Testis (tissue), 3 donors: ENCODE results near the gene NKD1. TPM values are rescaled to one million over a fixed set of nuclear protein-coding genes. Genes with fewer than 3 reads are reported as not detected.
A peak's percentile ranks its signal among the peaks of the same experiment; 100 is the strongest.

Experiments used
- DNase-seq: peaks from one replicate; pipeline ENCODE4 v3.0.0-alpha.2; 2019
- H3K27ac ChIP-seq, 2 donors: fragments of 200-600 bp; sonication (generic); one replicate each; pipeline ENCODE4 v1.5.1; 2019
- H3K27me3 ChIP-seq: fragments of 200-600 bp; sonication (generic); one replicate; pipeline ENCODE4 v1.5.1; 2019
- H3K36me3 ChIP-seq: fragments of 200-600 bp; sonication (generic); one replicate; pipeline ENCODE4 v1.5.1; 2017; ENCODE audit warnings: low read depth; ENCODE audit errors: missing control alignments
- H3K4me1 ChIP-seq: fragments of 200-600 bp; sonication (generic); one replicate; pipeline ENCODE4 v1.5.1; 2019
- H3K4me3 ChIP-seq, 2 donors: fragments of 200-600 bp; sonication (generic); one replicate each; pipeline ENCODE4 v1.5.1; 2017 to 2019
- H3K9me3 ChIP-seq: fragments of 200-600 bp; sonication (generic); one replicate; pipeline ENCODE4 v1.5.1; 2017
- POLR2A ChIP-seq: fragments of 450-650 bp; IDR thresholded peaks from one replicate; pipeline ENCODE4 v1.6.1; 2017; ENCODE audit warnings: antibody characterized with exemption, mild to moderate bottlenecking, moderate library complexity
- WGBS, 2 donors: methylation state at CpG; one replicate each; pipeline ENCODE4 v1.1.5; 2018; 5-methylcytosine and 5-hydroxymethylcytosine counted together
- intact Hi-C: fragments of 100-400 bp; cut with DNase I; formaldehyde crosslinking; loops from one replicate; pipeline ENCODE4 v1.15.1; 2023; ENCODE audit warnings: low total_unique reads
- polyA plus RNA-seq: library from polyadenylated mRNA; stranded (reverse); fragments of 350-450 nt; fragmentation: Illumina TruSeq; extraction: RNeasy Lipid Tissue Mini Kit (QIAGEN cat#74804); gene quantifications from one replicate; pipeline ENCODE4 v1.2.3, GENCODE V29; 2014; ENCODE audit warnings: low read depth, low replicate concordance; ENCODE audit not compliant: insufficient read depth
- total RNA-seq, 2 donors: library from RNA; depleted of rRNA; stranded (reverse); fragments of >200 nt; gene quantifications; one replicate each; pipeline ENCODE4 v1.2.3, GENCODE V29; 2016
- TF ChIP-seq, protein P1 (sequence below), 3 experiments: fragments of 450-650 bp in 2 of 3; fragments of 200-600 bp in 1 of 3; sonication (generic) in 1 of 3; IDR thresholded peaks; one replicate each; pipeline ENCODE4 v1.5.1; 2016 to 2019; ENCODE audit warnings: antibody characterized with exemption in 3 of 3, mild to moderate bottlenecking in 2 of 3, moderate library complexity in 1 of 3

The NKD1 gene
- total and polyA plus RNA-seq, 3 donors from 2014 or later, result 5.9 to 14.4 (median 8.4) TPM

DNA sequence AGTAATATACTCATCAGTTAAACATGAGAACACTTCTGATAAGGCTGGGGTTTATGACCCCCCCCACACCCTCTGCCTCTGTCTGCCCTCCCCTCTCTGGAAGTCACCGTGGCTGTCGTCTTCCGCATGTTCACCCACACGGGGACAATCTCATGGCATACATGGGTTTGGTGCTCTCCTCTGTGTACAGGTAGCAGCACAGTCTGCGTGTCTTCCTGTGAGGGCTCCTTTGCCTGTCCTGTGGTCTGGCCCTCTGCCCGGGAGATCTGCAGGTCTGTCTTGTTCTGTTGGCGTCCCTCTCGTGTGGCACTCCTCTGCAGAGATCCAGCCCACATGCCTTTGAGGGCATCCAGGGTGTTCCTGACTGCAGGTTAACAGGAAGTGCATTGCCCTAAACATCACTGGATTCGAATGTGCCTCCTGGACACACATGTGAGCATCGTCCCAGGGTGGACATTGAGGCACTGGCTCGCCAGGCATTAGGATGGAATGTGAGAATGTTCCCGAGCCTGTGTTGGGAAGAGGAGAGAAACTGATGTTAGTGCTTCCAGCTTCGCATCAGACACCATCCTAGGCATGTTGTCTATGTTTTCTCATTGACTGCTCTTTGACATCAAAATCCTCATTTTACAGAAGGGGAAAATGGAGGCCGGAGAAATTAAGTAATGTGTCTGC lies 54.5 kb downstream of the NKD1 start:
- Histone ChIP-seq H3K27ac (peak overlapping the region; percentile 69 to 76), H3K4me1 (peaks cover 39% of the 10 kb centered on the region), H3K27me3 (no peaks in the 10 kb centered on the region), H3K36me3 (no peaks in the 10 kb centered on the region), H3K4me3 (no peak overlapping the region), H3K9me3 (no peaks in the 10 kb centered on the region)
- DNase-seq, result no peak
- WGBS, 2 donors, result 58 to 64% methylated on average over 11 to 14 of the region's 14 CpGs
- intact Hi-C loops, result no loop called here
- TF ChIP-seq POLR2A, result no peak
- TF ChIP-seq, protein P1, sequence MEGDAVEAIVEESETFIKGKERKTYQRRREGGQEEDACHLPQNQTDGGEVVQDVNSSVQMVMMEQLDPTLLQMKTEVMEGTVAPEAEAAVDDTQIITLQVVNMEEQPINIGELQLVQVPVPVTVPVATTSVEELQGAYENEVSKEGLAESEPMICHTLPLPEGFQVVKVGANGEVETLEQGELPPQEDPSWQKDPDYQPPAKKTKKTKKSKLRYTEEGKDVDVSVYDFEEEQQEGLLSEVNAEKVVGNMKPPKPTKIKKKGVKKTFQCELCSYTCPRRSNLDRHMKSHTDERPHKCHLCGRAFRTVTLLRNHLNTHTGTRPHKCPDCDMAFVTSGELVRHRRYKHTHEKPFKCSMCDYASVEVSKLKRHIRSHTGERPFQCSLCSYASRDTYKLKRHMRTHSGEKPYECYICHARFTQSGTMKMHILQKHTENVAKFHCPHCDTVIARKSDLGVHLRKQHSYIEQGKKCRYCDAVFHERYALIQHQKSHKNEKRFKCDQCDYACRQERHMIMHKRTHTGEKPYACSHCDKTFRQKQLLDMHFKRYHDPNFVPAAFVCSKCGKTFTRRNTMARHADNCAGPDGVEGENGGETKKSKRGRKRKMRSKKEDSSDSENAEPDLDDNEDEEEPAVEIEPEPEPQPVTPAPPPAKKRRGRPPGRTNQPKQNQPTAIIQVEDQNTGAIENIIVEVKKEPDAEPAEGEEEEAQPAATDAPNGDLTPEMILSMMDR (IDR thresholded peaks at IDR 0.05), result no peak

DNA sequence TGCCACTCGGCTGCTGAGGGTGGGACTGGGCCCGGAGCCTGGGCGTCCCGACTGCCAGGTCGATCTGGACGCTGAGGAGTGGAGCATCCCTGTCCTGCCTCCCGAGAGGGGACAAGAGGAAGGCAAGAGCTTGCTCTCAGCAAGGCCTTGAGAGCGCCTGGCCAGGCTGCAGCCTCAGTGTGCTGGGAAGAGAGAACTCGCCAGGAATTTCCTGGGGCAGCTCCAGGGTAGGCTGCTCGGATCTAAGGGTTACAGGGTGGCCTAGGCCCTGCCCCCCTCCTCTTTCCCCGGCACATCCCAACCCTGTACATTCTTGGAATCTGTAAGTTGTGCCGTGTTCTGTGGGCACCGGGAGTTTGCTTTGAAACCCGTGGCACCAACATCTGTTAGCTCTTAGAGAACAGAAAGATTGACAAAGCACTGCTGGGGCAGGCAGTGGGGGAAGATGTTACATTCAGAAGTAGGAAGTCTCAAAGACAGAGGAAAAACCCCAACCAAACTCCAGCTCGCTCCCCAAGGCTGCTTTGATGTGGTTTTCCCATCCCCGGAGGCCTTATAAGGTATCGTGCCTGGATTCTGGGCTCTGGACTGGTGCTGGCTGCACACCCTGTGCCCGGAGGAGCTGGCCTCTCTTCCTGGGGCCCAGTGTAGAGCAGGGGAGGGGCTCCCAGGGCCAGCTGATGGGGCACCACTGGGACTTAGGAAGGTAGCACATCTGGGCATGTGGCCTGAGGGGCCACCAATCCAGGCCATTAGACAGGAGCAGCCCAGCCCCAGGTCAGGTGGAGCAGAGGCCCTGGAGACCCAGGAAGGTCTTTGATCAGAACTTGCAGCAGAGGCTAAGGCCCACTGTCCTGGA lies 55.2 kb downstream of the NKD1 start:
- DNase-seq, result peak; percentile 43
- Histone ChIP-seq H3K27me3 (no peaks in the 10 kb centered on the region), H3K4me1 (peaks cover 39% of the 10 kb centered on the region), H3K27ac (peak overlapping the region; percentile 69 to 76), H3K36me3 (no peaks in the 10 kb centered on the region), H3K4me3 (no peak overlapping the region), H3K9me3 (no peaks in the 10 kb centered on the region)
- intact Hi-C loops, result no loop called here
- TF ChIP-seq, protein P1 (IDR thresholded peaks at IDR 0.05), result no peak
- TF ChIP-seq POLR2A, result no peak
- WGBS, 2 donors, result 41 to 43% methylated on average over 18 of the region's 18 CpGs

DNA sequence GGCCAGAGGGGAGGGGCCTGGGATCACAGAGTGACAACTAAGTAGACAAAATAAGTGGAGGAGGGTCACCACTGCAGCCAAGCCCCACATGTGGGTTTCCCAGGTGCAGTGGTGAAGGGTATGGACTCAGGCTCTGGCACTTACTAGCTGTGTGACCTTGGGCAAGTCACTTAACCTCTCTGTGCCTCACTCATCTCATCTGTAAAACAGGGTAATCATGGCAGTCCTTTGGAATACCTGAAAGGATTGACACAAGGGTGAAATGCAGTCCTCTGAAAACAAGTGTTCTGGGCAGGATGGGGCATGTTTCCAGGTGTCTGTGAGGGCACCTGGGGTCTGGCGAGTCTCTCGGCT lies 55.8 kb downstream of the NKD1 start:
- no peaks in the 10 kb centered on the region for H3K27me3 ChIP-seq
- H3K27ac ChIP-seq, result peak overlapping the region in 1 of 2 donors; percentile 76
- H3K4me3 ChIP-seq, result no peak overlapping the region
- DNase-seq, result no peak
- intact Hi-C loops, result no loop called here
- no peaks in the 10 kb centered on the region for H3K36me3 ChIP-seq
- no peaks in the 10 kb centered on the region for H3K9me3 ChIP-seq
- TF ChIP-seq POLR2A, result no peak
- TF ChIP-seq, protein P1 (IDR thresholded peaks at IDR 0.05), result no peak
- H3K4me1 ChIP-seq, result peaks cover 39% of the 10 kb centered on the region
- 79 to 94% methylated on average over 2 of the region's 2 CpGs for WGBS, 2 donors

DNA sequence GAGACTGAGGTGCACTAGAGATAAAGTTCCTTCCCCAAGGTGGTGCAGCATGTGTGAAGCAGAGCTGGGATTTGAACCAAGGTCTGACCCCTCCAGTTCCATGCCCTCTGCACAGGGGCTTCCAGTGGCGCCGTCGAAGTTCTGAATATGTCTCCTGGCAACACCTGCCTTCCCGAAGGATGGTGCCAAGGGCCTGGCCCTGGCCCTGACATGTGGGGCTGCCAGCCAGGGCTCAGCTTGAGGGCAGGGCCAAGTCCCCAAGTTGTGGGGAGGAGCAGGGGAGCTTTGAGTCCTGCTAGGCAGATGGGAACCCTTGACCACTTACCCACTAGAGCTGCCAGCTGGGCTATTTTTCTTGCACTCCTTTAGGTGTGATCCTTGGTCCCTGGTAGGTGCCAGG lies 56.4 kb downstream of the NKD1 start:
- Histone ChIP-seq H3K9me3 (no peaks in the 10 kb centered on the region), H3K4me3 (no peak overlapping the region), H3K36me3 (no peaks in the 10 kb centered on the region), H3K27ac (no peak overlapping the region), H3K27me3 (no peaks in the 10 kb centered on the region), H3K4me1 (peaks cover 39% of the 10 kb centered on the region)
- intact Hi-C loops, result no loop called here
- 72 to 89% methylated on average over 4 of the region's 4 CpGs for WGBS, 2 donors
- DNase-seq, result no peak
- TF ChIP-seq, protein P1 (IDR thresholded peaks at IDR 0.05), result no peak
- TF ChIP-seq POLR2A, result no peak
